Fibroblast of villous mesenchyme (primary cell): ENCODE measurements around the gene SLCO4A1. TPM values are rescaled to one million over a fixed set of nuclear protein-coding genes. Genes with fewer than 3 reads are reported as not detected.
A peak's percentile ranks its signal among the peaks of the same experiment; 100 is the strongest.

ENCODE experiments used
- DNase-seq: peaks from one replicate; pipeline ENCODE4 v3.0.0-alpha.2; 2010; ENCODE audit warnings: low read depth
- H3K4me3 ChIP-seq: 2 replicates; pipeline ENCODE4 v1.5.1; 2011; ENCODE audit warnings: low read depth, mild to moderate bottlenecking, low read length
- total RNA-seq: library from RNA; depleted of rRNA; stranded (reverse); fragments of >200 nt; gene quantifications from 2 replicates; pipeline ENCODE4 v1.2.3, GENCODE V29; 2012
- TF ChIP-seq, protein P1 (sequence below): IDR thresholded peaks from 2 replicates; pipeline ENCODE4 v1.5.1; 2012; ENCODE audit warnings: low read depth, mild to moderate bottlenecking, low read length; ENCODE audit not compliant: insufficient read depth

Gene SLCO4A1
- total RNA-seq, 1 donor: 3.0 TPM

DNA sequence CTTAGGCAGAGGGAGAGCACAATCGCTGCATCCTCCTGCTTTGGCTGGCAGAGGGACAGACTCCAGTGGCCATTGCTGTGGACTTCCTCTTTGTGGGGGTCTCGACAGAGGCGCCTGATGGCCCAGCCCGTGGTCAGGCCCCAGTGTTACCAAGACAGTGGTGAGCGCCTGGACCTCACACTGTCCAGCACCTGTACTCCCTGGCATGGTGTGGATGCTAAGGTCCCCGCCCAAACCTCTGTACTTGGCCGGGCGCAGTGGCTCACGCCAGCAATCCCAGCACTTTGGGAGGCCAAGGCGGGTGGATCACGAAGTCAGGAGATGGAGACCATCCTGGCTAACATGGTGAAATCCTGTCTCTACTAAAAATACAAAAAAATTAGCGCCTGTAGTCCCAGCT lies 64.0 kb downstream of the SLCO4A1 start:
- H3K4me3 ChIP-seq: no peak overlapping the region

DNA sequence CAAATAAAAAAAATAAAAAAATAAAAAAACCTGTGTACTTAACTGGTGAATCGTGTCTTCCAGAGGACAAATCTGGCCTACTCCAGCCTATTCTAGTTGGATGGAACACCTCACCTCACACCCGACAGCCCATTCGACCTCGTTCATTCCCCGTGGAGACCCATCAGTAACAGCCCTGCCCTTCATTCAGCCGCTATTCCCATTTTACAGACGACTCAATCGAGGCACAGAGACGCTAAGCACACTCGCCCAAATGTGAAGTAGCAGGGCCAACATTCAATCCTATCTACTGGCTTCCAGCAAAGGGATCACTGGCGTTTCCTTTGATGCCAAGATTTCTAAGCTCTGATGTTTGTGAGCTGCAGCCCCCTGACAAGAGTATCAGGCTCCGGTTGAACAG lies 64.6 kb downstream of the SLCO4A1 start:
- DNase-seq: no peak
- TF ChIP-seq, protein P1, sequence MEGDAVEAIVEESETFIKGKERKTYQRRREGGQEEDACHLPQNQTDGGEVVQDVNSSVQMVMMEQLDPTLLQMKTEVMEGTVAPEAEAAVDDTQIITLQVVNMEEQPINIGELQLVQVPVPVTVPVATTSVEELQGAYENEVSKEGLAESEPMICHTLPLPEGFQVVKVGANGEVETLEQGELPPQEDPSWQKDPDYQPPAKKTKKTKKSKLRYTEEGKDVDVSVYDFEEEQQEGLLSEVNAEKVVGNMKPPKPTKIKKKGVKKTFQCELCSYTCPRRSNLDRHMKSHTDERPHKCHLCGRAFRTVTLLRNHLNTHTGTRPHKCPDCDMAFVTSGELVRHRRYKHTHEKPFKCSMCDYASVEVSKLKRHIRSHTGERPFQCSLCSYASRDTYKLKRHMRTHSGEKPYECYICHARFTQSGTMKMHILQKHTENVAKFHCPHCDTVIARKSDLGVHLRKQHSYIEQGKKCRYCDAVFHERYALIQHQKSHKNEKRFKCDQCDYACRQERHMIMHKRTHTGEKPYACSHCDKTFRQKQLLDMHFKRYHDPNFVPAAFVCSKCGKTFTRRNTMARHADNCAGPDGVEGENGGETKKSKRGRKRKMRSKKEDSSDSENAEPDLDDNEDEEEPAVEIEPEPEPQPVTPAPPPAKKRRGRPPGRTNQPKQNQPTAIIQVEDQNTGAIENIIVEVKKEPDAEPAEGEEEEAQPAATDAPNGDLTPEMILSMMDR: no peak
- H3K4me3 ChIP-seq: no peak overlapping the region

More for the DNA sequence above, 64.0 kb downstream of the SLCO4A1 start:
- TF ChIP-seq, protein P1: no peak
- no peak for DNase-seq

DNA sequence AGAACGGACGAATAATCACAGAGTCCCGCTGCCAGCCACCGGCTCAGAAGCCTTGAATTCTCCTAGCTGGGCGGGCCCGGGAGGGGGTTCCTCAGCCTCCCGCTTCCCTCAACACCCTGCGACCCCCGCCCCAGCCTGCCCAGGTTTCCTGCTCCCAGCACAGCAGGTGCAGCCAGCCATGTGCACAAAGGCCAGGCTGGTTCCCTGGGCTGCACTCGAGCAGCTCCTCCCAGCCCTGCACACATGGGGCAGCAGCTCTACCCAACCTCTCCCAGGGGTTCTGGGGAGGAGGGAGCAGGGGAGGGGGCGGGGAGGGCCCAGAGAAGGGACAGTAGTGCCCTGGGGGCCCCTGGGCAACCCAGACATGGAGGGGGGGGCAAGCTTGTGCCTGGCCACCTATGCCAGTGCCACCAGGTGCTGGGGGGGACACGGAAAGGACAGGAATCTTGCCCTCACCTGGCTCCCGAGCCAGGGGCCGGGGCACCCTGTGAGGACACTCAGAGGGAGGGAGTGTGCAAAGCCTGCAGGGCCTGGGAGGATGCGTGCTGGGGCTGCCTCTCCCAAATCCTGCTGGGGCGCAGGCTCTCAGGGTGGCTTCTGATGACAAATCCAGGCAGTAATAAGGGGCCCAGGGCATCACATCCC lies 65.1 kb downstream of the SLCO4A1 start:
- no peak for DNase-seq
- H3K4me3 ChIP-seq: no peak overlapping the region
- TF ChIP-seq, protein P1: no peak

DNA sequence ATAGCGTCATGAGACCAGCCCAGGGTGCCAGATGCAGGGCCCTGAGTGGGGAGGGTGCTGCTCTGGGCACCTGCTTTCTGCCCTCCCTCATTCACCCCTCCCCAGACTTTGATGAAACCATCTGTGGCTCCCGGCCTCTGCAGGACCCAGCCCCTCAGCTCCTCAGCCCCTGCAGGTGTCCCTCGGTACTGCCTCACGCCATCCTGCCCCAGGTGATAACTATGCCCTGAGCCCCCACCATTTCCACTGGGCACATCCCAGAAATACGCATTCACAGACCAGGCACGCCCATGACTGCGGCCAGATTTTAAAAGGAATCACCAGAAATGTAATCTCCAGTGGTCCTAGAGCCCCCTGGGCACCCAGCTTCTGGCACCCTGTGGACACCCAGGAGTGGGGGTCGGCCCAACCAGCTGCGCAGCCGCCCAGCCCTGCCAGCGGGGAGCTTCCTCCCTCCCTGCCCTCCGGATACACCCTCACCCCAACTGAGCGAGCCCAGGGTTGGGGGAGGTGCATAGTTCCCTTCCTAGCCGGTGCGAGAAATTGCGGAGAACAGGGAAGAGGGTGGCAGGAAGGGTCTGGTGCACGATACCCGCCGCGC lies 65.7 kb downstream of the SLCO4A1 start:
- TF ChIP-seq, protein P1: peak; percentile 25
- H3K4me3 ChIP-seq: no peak overlapping the region
- no peak for DNase-seq

DNA sequence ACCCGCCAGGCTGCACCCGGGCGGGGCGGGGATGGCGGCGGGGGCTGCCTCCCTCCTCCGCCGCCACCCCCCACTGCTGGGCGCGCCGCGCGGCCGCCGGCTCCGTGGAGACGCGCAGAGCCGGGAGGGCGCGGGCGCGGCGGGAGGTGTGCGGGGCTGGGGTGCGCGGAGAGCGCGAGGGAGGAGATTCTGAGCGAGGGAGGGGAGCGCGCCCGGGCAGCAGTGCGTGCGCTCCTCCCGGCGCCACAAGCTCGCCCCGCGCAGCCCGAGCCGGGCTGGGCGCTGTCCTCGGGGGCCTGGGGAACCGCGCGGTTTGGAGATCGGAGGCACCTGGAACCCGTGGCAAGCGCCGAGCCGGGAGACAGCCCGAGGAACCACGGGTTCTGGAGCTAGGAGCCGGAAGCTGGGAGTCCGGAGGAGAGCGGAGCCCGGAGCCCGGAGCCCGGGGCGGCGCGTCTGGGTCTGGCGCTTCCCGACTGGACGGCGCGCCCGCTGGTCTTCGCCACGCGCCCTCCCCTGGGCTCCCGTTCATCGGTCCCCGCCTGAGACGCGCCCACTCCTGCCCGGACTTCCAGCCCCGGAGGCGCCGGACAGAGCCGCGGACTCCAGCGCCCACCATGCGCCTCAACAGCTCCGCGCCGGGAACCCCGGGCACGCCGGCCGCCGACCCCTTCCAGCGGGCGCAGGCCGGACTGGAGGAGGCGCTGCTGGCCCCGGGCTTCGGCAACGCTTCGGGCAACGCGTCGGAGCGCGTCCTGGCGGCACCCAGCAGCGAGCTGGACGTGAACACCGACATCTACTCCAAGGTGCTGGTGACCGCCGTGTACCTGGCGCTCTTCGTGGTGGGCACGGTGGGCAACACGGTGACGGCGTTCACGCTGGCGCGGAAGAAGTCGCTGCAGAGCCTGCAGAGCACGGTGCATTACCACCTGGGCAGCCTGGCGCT lies 66.6 kb downstream of the SLCO4A1 start, which contains the start of gene NTSR1:
Gene NTSR1, plus strand, starts transcription at position 246 of the 946 bp plus-strand sequence. Its CDS starts 372 bp downstream, at position 618.
- DNase-seq: no peak
- TF ChIP-seq, protein P1: no peak
- H3K4me3 ChIP-seq: no peak within 1 kb of the TSS

DNA sequence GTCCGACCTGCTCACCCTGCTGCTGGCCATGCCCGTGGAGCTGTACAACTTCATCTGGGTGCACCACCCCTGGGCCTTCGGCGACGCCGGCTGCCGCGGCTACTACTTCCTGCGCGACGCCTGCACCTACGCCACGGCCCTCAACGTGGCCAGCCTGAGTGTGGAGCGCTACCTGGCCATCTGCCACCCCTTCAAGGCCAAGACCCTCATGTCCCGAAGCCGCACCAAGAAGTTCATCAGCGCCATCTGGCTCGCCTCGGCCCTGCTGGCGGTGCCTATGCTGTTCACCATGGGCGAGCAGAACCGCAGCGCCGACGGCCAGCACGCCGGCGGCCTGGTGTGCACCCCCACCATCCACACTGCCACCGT lies 67.2 kb downstream of the SLCO4A1 start:
- TF ChIP-seq, protein P1: no peak
- no peak for DNase-seq

More for the DNA sequence above, 67.2 kb downstream of the SLCO4A1 start:
- no peak overlapping the region for H3K4me3 ChIP-seq
